ENCODE data around the gene RNF157.
"Not testable (repeated sequence)": the region's sequence is repeated elsewhere in the genome, so short reads cannot be mapped to it uniquely, and the experiment has no call there.

The RNF157 gene

DNA sequence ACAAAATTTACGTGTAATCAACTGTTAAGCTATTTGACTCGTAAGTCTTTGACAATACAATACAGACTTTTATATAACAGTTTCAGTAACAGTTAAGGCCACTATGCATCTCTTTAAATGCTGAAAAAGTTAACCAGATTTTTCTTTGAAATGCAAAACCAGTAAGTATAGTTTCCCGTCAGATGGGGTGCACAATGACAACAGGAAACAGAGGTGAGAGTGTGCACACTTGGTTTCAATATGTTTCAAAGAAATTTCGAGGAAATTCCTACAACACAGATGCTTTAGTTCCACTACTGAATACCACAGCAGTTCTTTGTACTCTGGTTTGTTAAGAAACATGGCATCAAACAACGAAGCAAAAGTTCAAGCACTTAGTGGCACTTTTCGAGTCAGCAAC lies 48.4 kb downstream of the RNF157 start:
- Histone ChIP-seq H3K4me3 (ENCODE audit: low read depth, low read length) (no peak overlapping the region), H3K27me3 (ENCODE audit: control insufficient read depth, insufficient read depth, low read length) (no peaks in the 10 kb centered on the region), H3K4me1 (peaks cover 52% of the 10 kb centered on the region), H3K36me3 (ENCODE audit: control insufficient read depth, insufficient read depth, low read length) (no peaks in the 10 kb centered on the region), H3K9ac (no peak overlapping the region), H3K27ac (no peak overlapping the region), H2AFZ (no peak overlapping the region), H3K79me2 (no peaks in the 10 kb centered on the region), H3K9me3 (ENCODE audit: control insufficient read depth, low read length) (no peaks in the 10 kb centered on the region), H3K4me2 (ENCODE audit: low read length) (no peak overlapping the region)
- TF ChIP-seq, protein P1, sequence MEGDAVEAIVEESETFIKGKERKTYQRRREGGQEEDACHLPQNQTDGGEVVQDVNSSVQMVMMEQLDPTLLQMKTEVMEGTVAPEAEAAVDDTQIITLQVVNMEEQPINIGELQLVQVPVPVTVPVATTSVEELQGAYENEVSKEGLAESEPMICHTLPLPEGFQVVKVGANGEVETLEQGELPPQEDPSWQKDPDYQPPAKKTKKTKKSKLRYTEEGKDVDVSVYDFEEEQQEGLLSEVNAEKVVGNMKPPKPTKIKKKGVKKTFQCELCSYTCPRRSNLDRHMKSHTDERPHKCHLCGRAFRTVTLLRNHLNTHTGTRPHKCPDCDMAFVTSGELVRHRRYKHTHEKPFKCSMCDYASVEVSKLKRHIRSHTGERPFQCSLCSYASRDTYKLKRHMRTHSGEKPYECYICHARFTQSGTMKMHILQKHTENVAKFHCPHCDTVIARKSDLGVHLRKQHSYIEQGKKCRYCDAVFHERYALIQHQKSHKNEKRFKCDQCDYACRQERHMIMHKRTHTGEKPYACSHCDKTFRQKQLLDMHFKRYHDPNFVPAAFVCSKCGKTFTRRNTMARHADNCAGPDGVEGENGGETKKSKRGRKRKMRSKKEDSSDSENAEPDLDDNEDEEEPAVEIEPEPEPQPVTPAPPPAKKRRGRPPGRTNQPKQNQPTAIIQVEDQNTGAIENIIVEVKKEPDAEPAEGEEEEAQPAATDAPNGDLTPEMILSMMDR (IDR thresholded peaks at IDR 0.05) = no peak

DNA sequence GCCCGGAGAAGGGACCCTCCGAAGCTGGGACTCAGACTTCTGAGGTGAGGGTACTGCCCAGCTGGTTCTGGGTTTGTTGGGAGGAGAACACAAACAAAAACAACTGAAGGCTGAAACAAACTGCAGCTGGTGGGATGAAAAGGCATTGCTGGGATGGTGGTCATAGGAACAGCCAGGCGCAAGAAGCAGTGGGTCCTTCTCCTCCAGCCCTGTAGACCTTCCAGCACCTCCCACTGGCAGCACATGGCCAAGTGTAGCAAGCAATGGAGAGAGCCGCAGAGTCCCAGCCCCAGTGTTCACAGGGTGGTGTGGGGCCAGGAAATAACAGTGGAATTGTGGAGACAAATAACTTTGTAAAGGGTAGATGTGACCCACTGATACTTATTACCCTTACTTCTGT lies 50.6 kb downstream of the RNF157 start:
- no peaks in the 10 kb centered on the region for H3K27me3 ChIP-seq (ENCODE audit: control insufficient read depth, insufficient read depth, low read length)
- no peak overlapping the region for H3K4me2 ChIP-seq (ENCODE audit: low read length)
- TF ChIP-seq, protein P1 (IDR thresholded peaks at IDR 0.05) = no peak
- no peak overlapping the region for H3K9ac ChIP-seq
- H3K27ac ChIP-seq = no peak overlapping the region
- H2AFZ ChIP-seq = no peak overlapping the region
- H3K79me2 ChIP-seq = no peaks in the 10 kb centered on the region
- H3K4me1 ChIP-seq = peaks cover 38% of the 10 kb centered on the region
- no peaks in the 10 kb centered on the region for H3K9me3 ChIP-seq (ENCODE audit: control insufficient read depth, low read length)
- no peaks in the 10 kb centered on the region for H3K36me3 ChIP-seq (ENCODE audit: control insufficient read depth, insufficient read depth, low read length)
- no peak overlapping the region for H3K4me3 ChIP-seq (ENCODE audit: low read depth, low read length)

DNA sequence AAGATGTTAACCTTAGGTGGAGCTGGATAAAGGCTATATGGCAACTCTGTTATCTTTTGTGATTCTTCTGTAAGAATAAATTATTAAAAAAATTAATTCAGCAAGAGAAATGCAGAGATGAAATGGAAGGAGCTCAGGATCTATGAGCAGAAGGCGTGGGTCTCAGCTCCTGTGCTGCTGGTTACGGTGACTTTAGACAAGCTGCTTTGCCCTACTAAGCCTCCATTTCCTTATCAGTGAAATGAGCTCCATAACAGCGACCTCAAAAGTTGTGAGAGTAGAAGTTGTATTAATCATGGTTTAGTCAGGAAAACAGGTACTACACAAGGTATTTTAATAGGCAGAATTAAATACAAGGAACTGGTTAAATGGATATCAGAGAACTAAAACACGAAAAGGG lies 51.0 kb downstream of the RNF157 start:
- no peaks in the 10 kb centered on the region for H3K79me2 ChIP-seq
- no peak overlapping the region for H3K4me2 ChIP-seq (ENCODE audit: low read length)
- H3K4me1 ChIP-seq = peaks cover 40% of the 10 kb centered on the region
- no peak overlapping the region for H2AFZ ChIP-seq
- H3K9me3 ChIP-seq (ENCODE audit: control insufficient read depth, low read length) = no peaks in the 10 kb centered on the region
- no peaks in the 10 kb centered on the region for H3K36me3 ChIP-seq (ENCODE audit: control insufficient read depth, insufficient read depth, low read length)
- H3K27ac ChIP-seq = no peak overlapping the region
- H3K27me3 ChIP-seq (ENCODE audit: control insufficient read depth, insufficient read depth, low read length) = no peaks in the 10 kb centered on the region
- H3K9ac ChIP-seq = no peak overlapping the region
- H3K4me3 ChIP-seq (ENCODE audit: low read depth, low read length) = no peak overlapping the region
- TF ChIP-seq, protein P1 (IDR thresholded peaks at IDR 0.05) = no peak

DNA sequence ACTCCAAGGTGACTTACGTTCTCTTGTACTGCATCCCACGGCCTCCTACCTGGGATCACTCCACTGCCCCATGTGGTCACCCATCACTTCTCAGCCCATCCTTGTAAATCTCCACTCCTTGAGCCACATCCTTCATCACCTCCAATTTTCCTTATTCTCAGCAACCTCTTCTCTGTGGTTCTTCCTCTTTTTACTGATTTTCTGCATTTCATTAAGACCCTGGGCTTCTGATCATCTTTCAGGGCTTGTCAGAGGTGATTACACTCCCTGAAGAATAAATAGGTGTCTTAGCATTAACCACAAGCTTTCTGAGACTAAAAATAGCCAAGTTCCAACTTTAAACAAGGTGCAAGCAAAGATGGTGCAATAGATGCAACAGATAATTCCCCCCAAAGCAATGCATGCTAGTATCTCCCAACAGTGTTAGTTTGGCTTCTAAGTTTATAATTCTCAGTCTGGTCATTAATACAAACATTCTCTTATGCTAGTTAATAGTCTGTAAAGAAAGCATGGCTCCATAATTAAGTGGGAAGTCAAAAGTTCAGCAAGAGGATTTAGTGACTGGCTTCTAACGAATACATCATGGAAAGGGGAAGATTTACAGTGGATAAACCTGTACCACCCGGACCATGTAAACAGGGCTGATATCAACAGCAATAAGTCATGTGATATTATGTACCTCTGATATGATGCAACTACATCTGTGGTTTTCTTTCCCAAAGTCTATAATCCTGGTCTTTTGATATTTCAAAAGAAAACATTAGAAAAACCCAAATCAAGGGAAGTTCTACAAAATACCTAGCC lies 51.9 kb downstream of the RNF157 start:
- no peak overlapping the region for H3K4me3 ChIP-seq (ENCODE audit: low read depth, low read length)
- H3K36me3 ChIP-seq (ENCODE audit: control insufficient read depth, insufficient read depth, low read length) = no peaks in the 10 kb centered on the region
- H3K4me2 ChIP-seq (ENCODE audit: low read length) = peak overlapping the region; percentile 20
- no peaks in the 10 kb centered on the region for H3K9me3 ChIP-seq (ENCODE audit: control insufficient read depth, low read length)
- H2AFZ ChIP-seq = no peak overlapping the region
- TF ChIP-seq, protein P1 (IDR thresholded peaks at IDR 0.05) = no peak
- no peak overlapping the region for H3K27ac ChIP-seq
- no peaks in the 10 kb centered on the region for H3K79me2 ChIP-seq
- no peaks in the 10 kb centered on the region for H3K27me3 ChIP-seq (ENCODE audit: control insufficient read depth, insufficient read depth, low read length)
- peaks cover 33% of the 10 kb centered on the region for H3K4me1 ChIP-seq
- no peak overlapping the region for H3K9ac ChIP-seq

DNA sequence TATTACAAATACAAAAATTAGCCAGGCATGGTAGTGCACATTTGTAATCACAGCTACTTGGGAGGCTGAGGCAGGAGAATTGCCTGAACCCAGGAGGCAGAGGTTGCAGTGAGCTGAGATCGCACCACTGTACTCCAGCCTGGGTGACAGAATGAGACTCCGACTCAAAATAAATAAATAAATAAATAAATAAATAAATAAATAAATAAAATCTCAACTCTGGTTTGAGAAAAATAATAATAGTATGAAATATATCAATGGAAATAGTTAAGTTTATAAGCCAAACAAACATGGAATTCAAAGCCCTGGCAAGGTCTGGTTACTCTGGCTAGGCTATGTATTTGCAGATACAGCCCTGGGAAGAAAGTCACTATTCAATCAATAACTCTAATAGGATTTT lies 53.5 kb downstream of the RNF157 start:
- not testable (repeated sequence) for H3K27ac ChIP-seq; H3K9me3 ChIP-seq (ENCODE audit: control insufficient read depth, low read length); H3K79me2 ChIP-seq; H2AFZ ChIP-seq; H3K9ac ChIP-seq; H3K36me3 ChIP-seq (ENCODE audit: control insufficient read depth, insufficient read depth, low read length); H3K4me3 ChIP-seq (ENCODE audit: low read depth, low read length); H3K4me2 ChIP-seq (ENCODE audit: low read length); H3K27me3 ChIP-seq (ENCODE audit: control insufficient read depth, insufficient read depth, low read length)
- H3K4me1 ChIP-seq = peaks cover 19% of the 10 kb centered on the region

Data from parathyroid adenoma (tissue), 2 donors.